ENCODE results near the gene SEH1L.
A peak's percentile ranks its signal among the peaks of the same experiment; 100 is the strongest.
"Not testable (repeated sequence)": the region's sequence is repeated elsewhere in the genome, so short reads cannot be mapped to it uniquely, and the experiment has no call there.

The SEH1L gene

DNA sequence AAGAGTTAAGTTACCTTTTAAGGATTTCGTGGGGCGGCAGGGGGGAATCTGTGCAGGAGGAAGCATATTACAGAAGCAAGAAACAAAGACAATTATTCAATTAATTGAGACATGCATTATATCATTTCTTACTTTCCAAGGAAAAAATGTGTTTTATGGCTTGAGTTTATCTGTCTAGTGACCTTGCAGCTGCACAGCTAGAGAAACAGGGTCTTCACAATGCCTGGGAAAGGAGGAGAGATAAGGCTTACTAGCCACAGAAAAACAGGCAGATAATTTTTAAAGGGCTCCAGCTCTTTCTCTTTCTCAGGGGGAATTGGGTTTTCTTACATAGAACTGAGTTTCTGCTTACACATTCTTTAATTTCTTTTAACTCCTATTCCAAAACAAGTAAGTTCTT lies 49.5 kb downstream of the SEH1L start:
- not testable (repeated sequence) for DNase-seq

DNA sequence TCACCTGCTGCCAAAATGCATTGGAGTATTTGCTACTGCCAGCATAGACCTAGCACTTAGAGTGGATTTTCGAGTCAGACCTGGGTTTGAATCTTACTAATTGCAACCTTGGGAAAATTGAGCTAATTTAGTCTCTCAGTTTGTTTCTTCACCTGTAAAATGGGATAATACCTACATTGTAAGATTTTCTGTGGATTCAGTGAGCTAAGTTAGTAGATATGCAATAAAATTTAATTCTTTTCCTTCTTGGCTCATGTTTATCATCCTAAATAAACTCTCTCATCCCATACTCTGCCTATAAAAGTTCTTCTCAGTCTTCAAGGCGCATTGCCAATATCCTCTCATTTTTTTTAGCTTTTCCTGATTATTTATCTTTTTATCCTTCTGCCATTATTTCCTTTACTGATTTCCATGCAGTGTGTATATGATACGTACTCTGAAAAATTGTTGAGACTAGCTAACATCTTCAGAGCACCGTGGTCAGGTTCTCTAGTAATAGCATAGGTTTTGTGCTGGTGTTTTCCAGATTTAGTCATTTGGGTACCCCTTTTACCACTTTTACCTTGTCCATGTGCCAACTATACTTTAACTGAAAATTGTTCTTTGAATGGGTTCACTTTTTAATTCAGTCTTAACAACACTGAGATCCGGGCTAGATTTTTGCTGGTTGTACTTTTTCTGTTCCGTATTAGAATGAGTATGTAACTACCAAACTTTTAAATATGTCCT lies 50.7 kb downstream of the SEH1L start:
- DNase-seq, result no peak

DNA sequence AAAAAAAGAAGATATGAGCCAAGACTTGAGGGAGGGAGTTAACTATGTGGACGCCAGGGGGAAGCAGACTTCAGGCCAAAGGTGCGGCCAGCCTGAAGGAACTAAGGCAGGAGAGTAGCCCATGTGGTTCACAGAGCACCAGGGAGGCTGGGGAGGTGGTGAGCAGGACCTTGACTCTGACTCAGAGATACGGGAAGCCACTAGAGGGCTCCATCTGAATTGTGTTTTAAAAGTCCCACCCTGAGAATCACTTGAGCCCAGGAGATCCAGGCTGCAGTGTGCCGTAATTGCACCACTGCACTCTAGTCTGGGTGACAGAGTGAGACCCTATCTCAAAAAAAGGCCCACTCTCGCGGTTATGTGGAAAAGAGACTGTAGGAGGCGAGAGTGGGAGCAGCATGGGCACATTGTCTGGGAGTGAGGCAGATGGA lies 55.7 kb downstream of the SEH1L start:
- DNase-seq, result peak; percentile 50

DNA sequence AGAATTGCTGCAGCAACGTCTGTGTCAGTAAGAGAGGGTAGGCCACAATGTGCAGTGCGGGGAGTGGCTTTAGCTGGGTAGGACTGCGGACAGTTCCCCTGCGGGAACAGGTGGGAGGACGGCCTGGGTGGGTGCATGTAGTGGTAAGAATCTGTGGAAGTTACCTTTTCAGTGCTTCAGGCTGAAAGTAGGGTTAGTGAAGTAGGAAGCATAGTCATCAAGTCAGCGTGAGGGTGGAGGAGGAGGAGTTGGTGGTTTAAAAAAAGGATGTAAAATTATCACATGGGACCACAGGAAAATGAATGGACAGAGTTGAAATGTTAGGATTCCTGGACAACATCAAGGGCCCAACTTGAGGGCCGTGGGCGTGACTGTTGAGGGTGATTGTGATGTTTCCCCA lies 56.6 kb downstream of the SEH1L start:
- DNase-seq, result no peak

- no peak for DNase-seq
Observed at GRCh38 chr18:13005289-13005688, 57.5 kb downstream of the SEH1L start.

DNA sequence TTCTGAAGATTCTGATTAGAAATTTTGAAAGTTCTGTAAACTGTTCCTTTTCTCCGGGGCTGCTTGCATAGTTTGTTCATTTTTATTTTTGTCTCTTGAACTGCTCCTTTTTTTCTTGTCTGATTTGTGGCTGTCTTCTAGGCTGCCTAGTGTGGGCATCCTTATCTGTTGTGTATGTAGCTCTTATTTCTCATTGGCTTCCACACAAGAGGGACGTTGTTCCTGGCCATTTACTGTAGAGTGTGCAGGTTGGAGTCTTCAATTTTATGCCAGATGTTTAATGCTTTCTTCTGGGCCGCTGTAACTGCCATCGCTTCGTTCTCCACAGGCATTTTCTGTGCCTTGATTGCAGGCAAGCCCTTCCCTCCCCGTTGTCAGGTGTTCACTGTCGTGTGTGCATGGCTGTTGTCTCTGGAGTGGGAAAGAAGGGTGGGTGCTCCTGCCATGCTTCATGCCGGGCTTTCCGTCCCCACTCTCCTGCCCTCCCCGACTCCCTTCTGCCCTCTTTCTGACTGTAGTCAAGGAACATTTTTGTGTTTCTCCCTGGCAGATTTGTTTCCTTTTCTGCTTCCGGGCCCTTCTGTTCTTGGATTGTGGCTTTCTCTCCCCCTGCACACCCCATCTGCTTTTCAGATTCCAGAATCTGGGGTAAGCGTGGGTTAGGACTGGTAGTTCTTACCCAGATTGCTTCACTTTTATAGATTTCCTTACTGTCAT lies 58.9 kb downstream of the SEH1L start:
- DNase-seq, result no peak

DNA sequence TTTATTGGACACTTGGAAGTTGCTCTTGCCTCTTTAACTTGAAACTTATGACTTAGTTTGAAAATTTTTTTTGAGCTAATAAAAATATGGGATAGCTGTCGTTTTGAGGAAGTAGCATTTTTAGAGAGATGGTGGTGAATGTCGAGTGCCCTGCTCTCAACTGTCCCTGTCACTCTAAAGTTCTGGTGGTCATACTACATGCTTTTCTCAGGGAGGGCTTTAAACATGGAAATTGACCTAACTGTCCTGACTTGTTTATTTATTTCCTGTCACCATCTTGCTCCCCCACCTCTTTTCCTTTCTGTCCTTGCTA lies 59.4 kb downstream of the SEH1L start:
- no peak for DNase-seq

DNA sequence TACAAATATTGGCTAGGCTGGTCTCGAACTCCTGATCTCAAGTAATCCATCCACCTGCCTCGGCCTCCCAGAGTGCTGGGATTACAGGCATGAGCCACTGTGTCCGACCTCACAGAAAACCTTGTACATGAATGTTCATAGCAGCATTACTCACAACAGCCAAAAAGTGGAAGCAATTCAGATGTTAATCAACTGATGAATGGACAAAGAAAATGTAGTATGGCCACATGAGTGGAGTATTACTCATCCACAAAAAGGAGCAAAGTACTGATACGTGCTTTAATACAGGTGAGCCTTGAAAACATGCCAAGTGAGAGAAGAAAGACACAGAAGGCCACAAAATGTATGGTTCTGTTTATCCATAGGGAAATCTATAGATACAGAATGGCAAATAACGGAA lies 63.9 kb downstream of the SEH1L start:
- no peak for DNase-seq

DNA sequence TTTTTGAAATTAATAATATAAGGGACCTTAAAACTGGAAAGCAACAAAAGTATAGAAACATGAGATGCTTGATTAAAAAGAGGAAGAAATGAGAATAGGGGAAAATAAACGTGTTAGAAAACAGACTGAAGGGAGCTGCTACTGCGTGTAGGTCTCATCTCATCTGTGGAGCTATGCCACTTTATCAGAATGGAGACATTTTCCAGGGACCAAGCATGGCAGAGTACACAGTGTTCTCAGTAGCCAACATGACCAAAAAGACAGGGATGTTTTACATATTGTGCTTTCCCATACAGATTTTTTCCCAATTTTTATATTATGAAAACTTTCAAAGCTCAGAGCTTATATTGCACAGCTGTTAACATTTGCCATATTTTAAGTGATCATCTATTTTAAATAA lies 66.4 kb downstream of the SEH1L start:
- DNase-seq, result no peak

DNA sequence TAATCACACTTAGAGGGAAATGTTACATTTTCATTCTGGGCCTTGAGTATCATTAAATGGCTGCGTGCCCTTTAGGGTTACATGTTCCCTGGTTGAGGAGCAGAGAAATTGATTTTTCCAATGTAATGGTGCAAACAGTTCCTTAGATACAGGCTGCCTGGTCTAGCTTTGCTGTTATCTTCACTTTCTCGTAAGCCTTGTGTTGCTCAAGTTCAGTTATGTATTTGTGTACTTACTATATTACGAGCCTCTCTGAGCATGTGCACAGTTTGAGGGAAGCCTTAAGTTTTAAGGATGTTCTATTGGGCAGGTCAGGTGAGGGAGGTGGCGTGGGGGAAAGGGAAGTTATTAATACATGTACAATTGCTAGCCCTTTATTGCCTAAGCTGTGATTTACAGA lies 67.0 kb downstream of the SEH1L start:
- DNase-seq, result no peak

GRCh38 chr18:13017247-13017875 lies 69.5 kb downstream of the SEH1L start:
- DNase-seq, result no peak

DNA sequence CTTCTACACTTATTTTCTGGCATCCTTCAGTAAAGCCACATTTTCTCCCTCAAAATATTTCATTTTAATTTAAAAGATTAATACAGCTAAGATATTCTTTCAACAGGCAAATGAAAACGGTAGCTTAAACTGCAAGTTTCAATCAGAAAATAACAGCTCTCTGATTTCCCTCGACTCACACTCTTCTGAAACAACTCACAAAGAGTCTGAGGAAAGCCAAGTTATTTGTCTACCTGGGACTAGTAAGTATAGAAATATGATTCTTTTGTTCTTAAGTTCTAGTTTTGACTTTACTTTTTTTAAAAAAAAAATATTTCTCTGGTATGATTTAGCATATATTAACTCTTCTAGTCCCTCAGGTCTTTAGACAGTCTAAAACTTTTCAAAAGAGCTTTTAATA lies 70.6 kb downstream of the SEH1L start:
- DNase-seq, result no peak

DNA sequence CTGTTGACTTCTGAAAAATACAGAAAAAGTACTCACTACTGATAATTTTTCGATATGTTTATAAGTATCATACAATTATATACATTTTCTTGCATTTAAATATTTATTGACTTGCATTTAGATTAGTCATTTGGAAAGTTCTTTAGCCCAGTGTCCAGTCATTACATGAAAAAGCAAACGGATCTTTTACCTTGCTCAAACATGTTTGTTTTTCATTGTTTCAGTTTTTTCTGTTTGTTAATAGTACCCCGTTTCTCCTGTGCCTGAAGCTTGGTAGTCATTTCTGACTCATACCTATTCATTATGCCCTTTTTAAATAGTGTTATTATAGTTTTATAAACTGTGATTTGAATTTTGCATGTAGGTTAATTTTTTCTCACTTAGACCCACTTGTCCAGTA lies 71.5 kb downstream of the SEH1L start:
- DNase-seq, result no peak

DNA sequence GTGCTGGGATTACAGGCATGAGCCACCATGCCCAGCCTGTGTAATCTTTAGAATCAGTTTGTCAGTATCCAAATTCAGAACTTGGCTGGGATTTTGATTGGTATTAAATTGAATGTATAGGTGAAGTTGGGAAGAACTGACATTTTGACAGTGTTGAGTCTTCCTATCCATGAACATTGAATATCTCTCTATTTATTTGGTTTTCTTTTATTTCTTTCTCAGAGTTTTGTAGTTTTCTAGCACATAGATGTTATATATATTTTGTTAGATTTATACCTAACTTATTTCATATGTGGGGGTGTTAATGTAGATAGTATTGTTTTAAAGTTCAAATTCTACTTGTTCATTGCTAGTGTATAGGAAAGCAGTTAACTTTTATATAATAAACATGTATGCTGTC lies 74.8 kb downstream of the SEH1L start:
- DNase-seq, result no peak

- no peak for DNase-seq
Observed at GRCh38 chr18:13025233-13025632, 77.4 kb downstream of the SEH1L start.

GRCh38 chr18:13026583-13027270 lies 78.9 kb downstream of the SEH1L start:
- no peak for DNase-seq

GRCh38 chr18:13028869-13029268 lies 81.1 kb downstream of the SEH1L start:
- DNase-seq, result no peak

DNA sequence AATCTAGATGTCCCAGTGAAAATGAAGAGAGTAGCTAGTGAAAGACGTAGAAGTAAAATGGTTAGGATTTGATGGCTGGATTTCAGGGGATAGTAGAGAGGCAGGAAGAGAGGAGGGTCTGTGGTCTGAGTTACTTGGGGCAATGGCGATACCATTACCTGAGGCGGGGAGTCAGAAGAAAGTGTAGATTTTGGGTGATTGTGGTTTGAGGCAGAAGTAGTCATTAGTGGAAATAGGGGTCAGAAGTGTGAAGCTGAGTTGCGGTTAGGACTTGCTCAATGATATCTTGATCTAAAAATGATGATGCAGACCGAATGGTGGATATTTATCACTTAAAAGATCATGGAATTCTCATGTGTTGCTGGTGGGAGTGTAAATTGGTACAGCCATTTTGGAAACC lies 84.4 kb downstream of the SEH1L start:
- no peak for DNase-seq

GRCh38 chr18:13035249-13035914 lies 87.6 kb downstream of the SEH1L start:
- DNase-seq, result no peak

- DNase-seq, result no peak
Observed at GRCh38 chr18:13036622-13037320, 89.0 kb downstream of the SEH1L start.
